NCI-H1092 (cell line): ENCODE results near the gene MARK1.
"Not testable (repeated sequence)": the region's sequence is repeated elsewhere in the genome, so short reads cannot be mapped to it uniquely, and the experiment has no call there.

ENCODE experiments used
- DNase-seq: peaks from one replicate; lab custom pipeline; 2025; lab: John Stamatoyannopoulos, UW

MARK1 gene

GRCh38 chr1:220528679-220529501 is 954 bp downstream of the MARK1 start:
- DNase-seq: peak; percentile 57

GRCh38 chr1:220529521-220530020 is 1.6 kb downstream of the MARK1 start:
- no peak for DNase-seq

GRCh38 chr1:220533504-220534109 is 5.7 kb downstream of the MARK1 start:
- DNase-seq: no peak

- DNase-seq: no peak
Measured at GRCh38 chr1:220544901-220545303, 17.0 kb downstream of the MARK1 start.

- DNase-seq: no peak
Measured at GRCh38 chr1:220550811-220551399, 23.0 kb downstream of the MARK1 start.

- DNase-seq: no peak
Measured at GRCh38 chr1:220551718-220552117, 23.8 kb downstream of the MARK1 start.

GRCh38 chr1:220552672-220553260 is 24.8 kb downstream of the MARK1 start:
- no peak for DNase-seq

GRCh38 chr1:220556641-220557040 is 28.7 kb downstream of the MARK1 start:
- DNase-seq: no peak

GRCh38 chr1:220563564-220563963 is 35.6 kb downstream of the MARK1 start:
- no peak for DNase-seq

- no peak for DNase-seq
Measured at GRCh38 chr1:220564216-220564615, 36.3 kb downstream of the MARK1 start.

GRCh38 chr1:220565670-220566069 is 37.7 kb downstream of the MARK1 start:
- DNase-seq: no peak

GRCh38 chr1:220566869-220567268 is 38.9 kb downstream of the MARK1 start:
- DNase-seq: no peak

GRCh38 chr1:220572416-220572815 is 44.5 kb downstream of the MARK1 start:
- no peak for DNase-seq

GRCh38 chr1:220573836-220574235 is 45.9 kb downstream of the MARK1 start:
- no peak for DNase-seq

- no peak for DNase-seq
Measured at GRCh38 chr1:220575718-220576497, 48.0 kb downstream of the MARK1 start.

GRCh38 chr1:220577926-220578325 is 50.0 kb downstream of the MARK1 start:
- DNase-seq: no peak

- DNase-seq: no peak
Measured at GRCh38 chr1:220579317-220579716, 51.4 kb downstream of the MARK1 start.

GRCh38 chr1:220592714-220593113 is 64.8 kb downstream of the MARK1 start:
- DNase-seq: no peak

GRCh38 chr1:220594356-220594755 is 66.4 kb downstream of the MARK1 start:
- DNase-seq: no peak

GRCh38 chr1:220595179-220595578 is 67.2 kb downstream of the MARK1 start:
- DNase-seq: no peak

GRCh38 chr1:220604926-220605325 is 77.0 kb downstream of the MARK1 start:
- DNase-seq: no peak

GRCh38 chr1:220605651-220606050 is 77.7 kb downstream of the MARK1 start:
- not testable (repeated sequence) for DNase-seq
